AG10803 (cell line): ENCODE results near the gene RBMS3.

ENCODE experiments used
- DNase-seq: peaks from one replicate; pipeline ENCODE4 v3.0.0; 2010; ENCODE audit warnings: low read depth
- H3K4me3 ChIP-seq: 2 replicates; pipeline ENCODE4 v1.5.1; 2011; ENCODE audit warnings: mild to moderate bottlenecking, low read length, control low read depth
- CTCF ChIP-seq: conservative IDR thresholded peaks from 2 replicates; pipeline ENCODE4 v1.5.1; 2011; ENCODE audit warnings: mild to moderate bottlenecking, low read length, control low read depth, inconsistent platforms

The RBMS3 gene

GRCh38 chr3:30004481-30004880, 723.6 kb downstream of the RBMS3 start:
- no peak for TF ChIP-seq CTCF
- H3K4me3 ChIP-seq, result no peak overlapping the region
- DNase-seq, result peak; percentile 75

GRCh38 chr3:30006111-30006510, 725.2 kb downstream of the RBMS3 start:
- no peak for DNase-seq
- TF ChIP-seq CTCF, result no peak
- no peak overlapping the region for H3K4me3 ChIP-seq

- DNase-seq, result no peak
- no peak for TF ChIP-seq CTCF
These were observed 726.8 kb downstream of the RBMS3 start for GRCh38 chr3:30007668-30008067.

GRCh38 chr3:30011237-30011803, 730.4 kb downstream of the RBMS3 start:
- H3K4me3 ChIP-seq, result no peak overlapping the region
- TF ChIP-seq CTCF, result no peak
- DNase-seq, result no peak

More at GRCh38 chr3:30007668-30008067, 726.8 kb downstream of the RBMS3 start:
- H3K4me3 ChIP-seq, result no peak overlapping the region

GRCh38 chr3:30012941-30013543, 732.2 kb downstream of the RBMS3 start:
- peak; percentile 69 for DNase-seq
- no peak overlapping the region for H3K4me3 ChIP-seq
- peak; percentile 73 for TF ChIP-seq CTCF

- DNase-seq, result no peak
- TF ChIP-seq CTCF, result no peak
- no peak overlapping the region for H3K4me3 ChIP-seq
These were observed 737.0 kb downstream of the RBMS3 start for GRCh38 chr3:30017901-30018300.

- TF ChIP-seq CTCF, result no peak
These were observed 739.5 kb downstream of the RBMS3 start for GRCh38 chr3:30020380-30020779.

More at GRCh38 chr3:30020380-30020779, 739.5 kb downstream of the RBMS3 start:
- DNase-seq, result no peak
- H3K4me3 ChIP-seq, result no peak overlapping the region
